HCT116 (cell line): ENCODE results near the gene GFAP. TPM values are rescaled to one million over a fixed set of nuclear protein-coding genes. Genes with fewer than 3 reads are reported as not detected.

Experiments
- ATAC-seq: fragments of 200-7000 bp; cut with Tn5 transposase; 2 replicates; pipeline ENCODE4 v1.9.1; 2020; ENCODE audit warnings: mild to moderate bottlenecking, moderate library complexity
- BruUV-seq: library from RNA; stranded (reverse); fragments of 400-500 nt; replicated peaks from 2 replicates; lab custom pipeline; 2021; lab: Mats Ljungman, UMichigan
- CTCF ChIA-PET: fragments of 300-600 bp; sonication (Branson Sonifier 250); formaldehyde crosslinking; loops from one replicate; lab custom pipeline; 2021; ENCODE audit warnings: antibody characterized with exemption; lab: Charles Lee
- POLR2A ChIA-PET: fragments of 300-600, 350-600 bp; sonication (Branson Sonifier 250); formaldehyde crosslinking; loops from one replicate; lab custom pipeline; 2021; ENCODE audit warnings: antibody characterized with exemption; lab: Charles Lee
- RAD21 ChIA-PET, 2 experiments: fragments of 300-600 bp; sonication (Branson Sonifier 250); formaldehyde crosslinking; loops; one replicate each; lab custom pipeline; 2023; ENCODE audit warnings: low total read pairs in 2 of 2; ENCODE audit not compliant: uncharacterized antibody in 2 of 2, unreplicated experiment in 2 of 2, low non-redundant PET in 1 of 2; lab: Charles Lee
- DNase-seq: peaks from one replicate; pipeline ENCODE4 v3.0.0-alpha.2; 2010; ENCODE audit warnings: low read depth, low spot score
- H2AFZ ChIP-seq: fragments of 200-600 bp; shearing (Covaris generic), sonication (generic); 2 replicates; pipeline ENCODE4 v1.6.1; 2017; ENCODE audit warnings: low read depth, mixed run types, mixed read lengths, antibody characterized with exemption, low read length; ENCODE audit not compliant: poor library complexity, severe bottlenecking
- H3K27ac ChIP-seq: 2 replicates; pipeline ENCODE4 v1.5.1; 2012; ENCODE audit warnings: low read depth, low read length
- H3K27me3 ChIP-seq: fragments of 200-600 bp; sonication (generic); 2 replicates; pipeline ENCODE4 v1.6.1; 2016; ENCODE audit warnings: mixed run types, low read length, mixed read lengths; ENCODE audit not compliant: insufficient read depth
- H3K36me3 ChIP-seq, 2 experiments: fragments of 200-500 bp in 1 of 2; fragments of 200-600 bp in 1 of 2; sonication (Bioruptor generic) in 1 of 2; sonication (generic) in 1 of 2; 2 replicates each; pipeline versions ENCODE4 v1.5.1 to v1.6.1; 2014 to 2016; ENCODE audit warnings: low read length in 2 of 2, inconsistent platforms in 1 of 2, mixed read lengths in 1 of 2, mixed run types in 1 of 2; ENCODE audit not compliant: insufficient read depth in 2 of 2, control insufficient read depth in 1 of 2
- H3K4me1 ChIP-seq, 2 experiments: fragments of 200-600 bp in 1 of 2; sonication (generic) in 1 of 2; 2 replicates each; pipeline versions ENCODE4 v1.5.1 to v1.6.1; 2012 to 2017; ENCODE audit warnings: low read length in 2 of 2, inconsistent platforms in 1 of 2, mild to moderate bottlenecking in 1 of 2, mixed read lengths in 1 of 2, mixed run types in 1 of 2, moderate library complexity in 1 of 2; ENCODE audit not compliant: insufficient read depth in 2 of 2, control insufficient read depth in 1 of 2
- H3K4me2 ChIP-seq: fragments of 200-600 bp; sonication (generic); 2 replicates; pipeline ENCODE4 v1.6.1; 2017; ENCODE audit warnings: mixed run types, low read length, mixed read lengths
- H3K4me3 ChIP-seq, 2 experiments: fragments of 200-600 bp in 1 of 2; sonication (generic) in 1 of 2; replicated peaks in 1 of 2; 2 replicates each; pipeline ENCODE4 v1.5.1; 2011 to 2016; ENCODE audit warnings: low read length in 2 of 2, control low read depth in 1 of 2, low read depth in 1 of 2, mild to moderate bottlenecking in 1 of 2, mixed read lengths in 1 of 2, mixed run types in 1 of 2
- H3K79me2 ChIP-seq: fragments of 200-600 bp; sonication (generic); 2 replicates; pipeline ENCODE4 v1.6.1; 2017; ENCODE audit warnings: mild to moderate bottlenecking, mixed run types, low read length, moderate library complexity, mixed read lengths; ENCODE audit not compliant: insufficient read depth
- H3K9ac ChIP-seq: fragments of 200-600 bp; sonication (generic); 2 replicates; pipeline ENCODE4 v1.6.1; 2016; ENCODE audit warnings: low read length, mixed read lengths
- H3K9me2 ChIP-seq: fragments of 200-600 bp; sonication (generic), shearing (Covaris generic); 2 replicates; pipeline ENCODE4 v1.6.1; 2017; ENCODE audit warnings: mixed run types, mild to moderate bottlenecking, moderate library complexity; ENCODE audit not compliant: insufficient read depth
- H3K9me3 ChIP-seq, 2 experiments: fragments of 200-500 bp in 1 of 2; fragments of 200-600 bp in 1 of 2; sonication (Bioruptor generic) in 1 of 2; sonication (generic) in 1 of 2; 2 replicates each; pipeline ENCODE4 v1.6.1; 2014 to 2017; ENCODE audit warnings: low read length in 2 of 2, mixed read lengths in 2 of 2, inconsistent platforms in 1 of 2, low read depth in 1 of 2, mild to moderate bottlenecking in 1 of 2, mixed run types in 1 of 2, moderate library complexity in 1 of 2; ENCODE audit not compliant: control insufficient read depth in 1 of 2, insufficient read depth in 1 of 2
- H4K20me1 ChIP-seq: fragments of 200-600 bp; sonication (generic), shearing (Covaris generic); 2 replicates; pipeline ENCODE4 v1.6.1; 2017; ENCODE audit warnings: mixed run types, mild to moderate bottlenecking, moderate library complexity; ENCODE audit not compliant: insufficient read depth
- CBX3 ChIP-seq: IDR thresholded peaks from 2 replicates; pipeline ENCODE4 v1.6.1; 2012; ENCODE audit warnings: low read depth
- CEBPB ChIP-seq: IDR thresholded peaks from 2 replicates; pipeline ENCODE4 v1.6.1; 2012; ENCODE audit warnings: low read depth
- CTCF ChIP-seq, 3 experiments: fragments of 200-600 bp in 1 of 3; sonication (generic) in 1 of 3; IDR thresholded peaks in 2 of 3; conservative IDR thresholded peaks in 1 of 3; 2 replicates each; pipeline ENCODE4 v1.5.1; 2012 to 2017; ENCODE audit warnings: low read depth in 2 of 3, low read length in 2 of 3, antibody characterized with exemption in 1 of 3, borderline replicate concordance in 1 of 3, control low read depth in 1 of 3, mild to moderate bottlenecking in 1 of 3, mixed read lengths in 1 of 3, mixed run types in 1 of 3, moderate library complexity in 1 of 3; ENCODE audit not compliant: insufficient read depth in 1 of 3
- EGR1 ChIP-seq: IDR thresholded peaks from 2 replicates; pipeline ENCODE4 v1.6.1; 2012; ENCODE audit warnings: low read depth
- EZH2 ChIP-seq: fragments of 200-600 bp; sonication (generic); IDR thresholded peaks from 2 replicates; pipeline ENCODE4 v1.6.1; 2017; ENCODE audit warnings: antibody characterized with exemption, mixed run types
- FOSL1 ChIP-seq: IDR thresholded peaks from 2 replicates; pipeline ENCODE4 v1.6.1; 2012; ENCODE audit warnings: low read depth
- JUND ChIP-seq: IDR thresholded peaks from 2 replicates; pipeline ENCODE4 v1.6.1; 2012
- MAX ChIP-seq: IDR thresholded peaks from 2 replicates; pipeline ENCODE4 v1.6.1; 2012
- POLR2A ChIP-seq: IDR thresholded peaks from 2 replicates; pipeline ENCODE4 v1.7.0; 2011; ENCODE audit warnings: borderline replicate concordance; ENCODE audit not compliant: insufficient read depth, insufficient read length; ENCODE audit errors: extremely low read depth
- RAD21 ChIP-seq: IDR thresholded peaks from 2 replicates; pipeline ENCODE4 v1.6.1; 2012; ENCODE audit warnings: low read depth, mild to moderate bottlenecking
- REST ChIP-seq: IDR thresholded peaks from 2 replicates; pipeline ENCODE4 v1.6.1; 2012; ENCODE audit warnings: low read depth
- SIN3A ChIP-seq: IDR thresholded peaks from 2 replicates; pipeline ENCODE4 v1.6.1; 2012; ENCODE audit warnings: low read depth
- SP1 ChIP-seq: IDR thresholded peaks from 2 replicates; pipeline ENCODE4 v1.6.1; 2012; ENCODE audit warnings: low read depth
- TCF7L2 ChIP-seq: IDR thresholded peaks from 2 replicates; pipeline ENCODE4 v1.7.0; 2011; ENCODE audit warnings: borderline replicate concordance, inconsistent platforms; ENCODE audit not compliant: insufficient read depth, insufficient read length; ENCODE audit errors: extremely low read depth
- ZBTB33 ChIP-seq: IDR thresholded peaks from 2 replicates; pipeline ENCODE4 v1.6.1; 2011; ENCODE audit warnings: mild to moderate bottlenecking, low read length, moderate library complexity; ENCODE audit not compliant: insufficient replicate concordance; ENCODE audit errors: extremely low read depth
- intact Hi-C: fragments of 100-400 bp; cut with micrococcal nuclease; formaldehyde crosslinking; loops from 2 replicates; pipeline ENCODE4 v1.10.0; 2022
- total RNA-seq: library from RNA; stranded (reverse); gene quantifications from one replicate; pipeline ENCODE4 v1.2.1, GENCODE V29; 2021; ENCODE audit not compliant: unreplicated experiment

The GFAP gene
- total RNA-seq, 1 experiment from 2014 or later = not detected

- TF ChIP-seq ZBTB33 (no peak), REST (no peak), CBX3 (no peak), FOSL1 (no peak)
Observed at GRCh38 chr17:44921122-44921882, 6.0 kb upstream of the GFAP start (continued).

- H3K9me3 ChIP-seq = no peaks in the 10 kb centered on the region
- peaks cover 0 to 18% of the 10 kb centered on the region in 2 experiments; a peak in 2 of 4 replicates for H3K4me1 ChIP-seq
- intact Hi-C loops = loop anchor here (1.0 kb wide), 3 partner anchors 102 to 213 kb away; no protein-coding TSS in a partner anchor
- H3K9ac ChIP-seq = no peak overlapping the region
- no peaks in the 10 kb centered on the region for H4K20me1 ChIP-seq
- no peak overlapping the region for H3K4me3 ChIP-seq
- H3K27me3 ChIP-seq = no peaks in the 10 kb centered on the region
- H3K27ac ChIP-seq = no peak overlapping the region
- ChIA-PET POLR2A (interaction anchor here (0.6 to 1.0 kb wide), 3 partner anchors 11 to 155 kb away, joined by 3 to 4 read pairs (median 3); no protein-coding TSS in a partner anchor), RAD21 (interaction anchor here (0.6 to 1.7 kb wide), 6 partner anchors 11 to 179 kb away, joined by 3 to 4 read pairs (median 3); no protein-coding TSS in a partner anchor), CTCF (interaction anchor here (0.6 to 5.1 kb wide), 21 partner anchors 9 to 228 kb away, joined by 3 to 63 read pairs (median 4); partner anchors contain the start of genes ACBD4 and C1QL1)
- no peaks in the 10 kb centered on the region for H3K9me2 ChIP-seq
- no peak for DNase-seq
- no peak overlapping the region for H3K4me2 ChIP-seq
- H3K79me2 ChIP-seq = no peaks in the 10 kb centered on the region
- H3K36me3 ChIP-seq = 0 out of 4 replicates have a peak, but pooled peaks cover 0 to under 1% of the 10 kb centered on the region in 2 experiments
- no TSS peak for BruUV-seq
- H2AFZ ChIP-seq = no peak overlapping the region
- ATAC-seq = no peak
- TF ChIP-seq JUND = no peak
- TF ChIP-seq SIN3A = no peak
- no peak for TF ChIP-seq CEBPB
- TF ChIP-seq POLR2A = no peak
- TF ChIP-seq TCF7L2 = no peak
- no peak for TF ChIP-seq MAX
- no peak for TF ChIP-seq RAD21
- no peak for TF ChIP-seq EZH2
- no peak for TF ChIP-seq EGR1
- no peak for TF ChIP-seq CTCF (IDR thresholded peaks at IDR 0.05 in 2 of 3, conservative IDR thresholded peaks at IDR 0.05 in 1 of 3; ENCODE audit: borderline replicate concordance in 1 of 3, insufficient read depth in 1 of 3, low read depth in 2 of 3, low read length in 2 of 3)
- TF ChIP-seq SP1 = no peak
Observed at GRCh38 chr17:44920565-44920940, 5.3 kb upstream of the GFAP start.
